ENCODE results near the gene ADM. TPM values are rescaled to one million over a fixed set of nuclear protein-coding genes. Genes with fewer than 3 reads are reported as not detected.

Gene ADM
- polyA plus RNA-seq, 3 donors: 9.5 to 224 (median 20.0) TPM

GRCh38 chr11:10329356-10329755, 24.5 kb downstream of the ADM start:
- no peaks in the 10 kb centered on the region for H4K20me1 ChIP-seq (ENCODE audit: insufficient read depth, low read length)
- no peak overlapping the region for H3K9ac ChIP-seq (ENCODE audit: insufficient read depth, low read length, poor library complexity, severe bottlenecking)
- Mint-ChIP-seq H3K9me3 (peaks cover 3 to 17% (median 6%) of the 10 kb centered on the region in 7 donors), H3K27ac (peak overlapping the region in 2 of 7 donors; percentile 74 to 85), H3K4me3 (peak overlapping the region in 1 of 2 donors; percentile 66), H3K27me3 (ENCODE audit: low read depth in 3 of 3) (peaks cover 3 to 4% (median 3%) of the 10 kb centered on the region in 3 donors), H3K4me1 (peaks cover 38% of the 10 kb centered on the region), H3K36me3 (peaks cover 2 to 3% of the 10 kb centered on the region in 2 donors)
- no peak overlapping the region for H3K27ac ChIP-seq (ENCODE audit: low read depth in 1 of 2, low read length in 2 of 2)
- H3K4me2 ChIP-seq (replicated peaks; ENCODE audit: extremely low read depth, low read length, poor library complexity, severe bottlenecking): no peak overlapping the region
- no peak for TF ChIP-seq CTCF (IDR thresholded peaks at IDR 0.05)
- no peaks in the 10 kb centered on the region for H3K27me3 ChIP-seq (ENCODE audit: control insufficient read depth in 2 of 2, insufficient read depth in 2 of 2, low read length in 2 of 2)
- H3K79me2 ChIP-seq (ENCODE audit: insufficient read depth, low read length): no peaks in the 10 kb centered on the region
- no peaks in the 10 kb centered on the region for H3K36me3 ChIP-seq (replicated peaks in 1 of 2; ENCODE audit: control insufficient read depth in 1 of 2, insufficient read depth in 2 of 2, low read length in 2 of 2)
- no peaks in the 10 kb centered on the region for H3K9me3 ChIP-seq (replicated peaks in 1 of 2; ENCODE audit: control insufficient read depth in 1 of 2, insufficient read depth in 1 of 2, low read length in 2 of 2)
- H3K4me3 ChIP-seq (replicated peaks in 1 of 3; ENCODE audit: low read depth in 2 of 3, low read length in 3 of 3): no peak overlapping the region
- DNase-seq: no peak
- intact Hi-C loops (cut with micrococcal nuclease): loop anchor here in 1 of 2 donors (5.0 to 10.0 kb wide), 2 partner anchors 405 to 472 kb away; no protein-coding TSS in a partner anchor
- no CpG with 5 or more reads among the region's 2 CpGs for WGBS (ENCODE audit: insufficient coverage)
- H2AFZ ChIP-seq (ENCODE audit: insufficient read depth, low read depth, low read length, poor library complexity, severe bottlenecking): no peak overlapping the region
- H3K4me1 ChIP-seq (ENCODE audit: control insufficient read depth in 1 of 2, insufficient read depth in 2 of 2, low read length in 2 of 2): peaks cover 31 to 32% of the 10 kb centered on the region in 2 donors

DNA sequence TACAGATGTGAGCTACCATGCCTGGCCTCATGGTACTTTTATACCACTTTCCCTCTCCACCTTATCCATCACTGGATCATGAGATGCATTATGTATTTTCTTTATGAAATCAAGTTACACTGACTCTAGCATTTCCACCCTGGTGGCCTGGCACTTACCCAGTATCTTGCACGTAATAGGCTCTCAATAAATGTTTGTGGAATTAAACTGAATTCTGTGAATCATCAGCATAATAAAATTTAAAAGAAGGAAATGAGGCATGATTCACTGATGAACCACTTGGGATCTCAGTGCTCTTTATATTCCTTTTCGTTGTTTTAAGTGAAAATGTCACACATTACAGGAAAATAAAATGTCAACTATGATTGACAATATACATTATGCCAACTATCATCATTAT, 25.1 kb downstream of the ADM start:
- DNase-seq: no peak
- Histone ChIP-seq H3K79me2 (ENCODE audit: insufficient read depth, low read length) (no peaks in the 10 kb centered on the region), H3K4me3 (replicated peaks in 1 of 3; ENCODE audit: low read depth in 2 of 3, low read length in 3 of 3) (no peak overlapping the region), H2AFZ (ENCODE audit: insufficient read depth, low read depth, low read length, poor library complexity, severe bottlenecking) (no peak overlapping the region), H3K9ac (ENCODE audit: insufficient read depth, low read length, poor library complexity, severe bottlenecking) (no peak overlapping the region), H4K20me1 (ENCODE audit: insufficient read depth, low read length) (no peaks in the 10 kb centered on the region), H3K4me1 (ENCODE audit: control insufficient read depth in 1 of 2, insufficient read depth in 2 of 2, low read length in 2 of 2) (peaks cover 31 to 32% of the 10 kb centered on the region in 2 donors), H3K27ac (ENCODE audit: low read depth in 1 of 2, low read length in 2 of 2) (no peak overlapping the region), H3K36me3 (replicated peaks in 1 of 2; ENCODE audit: control insufficient read depth in 1 of 2, insufficient read depth in 2 of 2, low read length in 2 of 2) (no peaks in the 10 kb centered on the region), H3K4me2 (replicated peaks; ENCODE audit: extremely low read depth, low read length, poor library complexity, severe bottlenecking) (no peak overlapping the region), H3K9me3 (replicated peaks in 1 of 2; ENCODE audit: control insufficient read depth in 1 of 2, insufficient read depth in 1 of 2, low read length in 2 of 2) (no peaks in the 10 kb centered on the region), H3K27me3 (ENCODE audit: control insufficient read depth in 2 of 2, insufficient read depth in 2 of 2, low read length in 2 of 2) (no peaks in the 10 kb centered on the region)
- Mint-ChIP-seq H3K27ac (no peak overlapping the region), H3K4me3 (no peak overlapping the region), H3K36me3 (peaks cover 2 to 3% of the 10 kb centered on the region in 2 donors), H3K9me3 (peaks cover 3 to 17% (median 6%) of the 10 kb centered on the region in 7 donors), H3K27me3 (ENCODE audit: low read depth in 3 of 3) (peaks cover 0 to 7% (median 5%) of the 10 kb centered on the region in 3 donors), H3K4me1 (peaks cover 38% of the 10 kb centered on the region)
- no peak for TF ChIP-seq CTCF (IDR thresholded peaks at IDR 0.05)
- WGBS (ENCODE audit: insufficient coverage): no CpG with 5 or more reads among the region's 2 CpGs
- intact Hi-C loops (cut with micrococcal nuclease): loop anchor here in 1 of 2 donors (5.0 to 10.0 kb wide), 2 partner anchors 405 to 473 kb away; no protein-coding TSS in a partner anchor

All from CD14-positive monocyte (primary cell).